Colonic mucosa (tissue), 4 donors: Measurements from ENCODE around the gene DUS2. TPM values are rescaled to one million over a fixed set of nuclear protein-coding genes. Genes with fewer than 3 reads are reported as not detected.

Experiments used
- DNase-seq: peaks from one replicate; pipeline ENCODE4 v3.0.0-alpha.2; 2020
- H3K27ac ChIP-seq: fragments of 200-600 bp; one replicate; pipeline ENCODE4 v1.8.0; 2021
- H3K27me3 ChIP-seq: fragments of 200-600 bp; one replicate; pipeline ENCODE4 v1.8.0; 2021
- H3K36me3 ChIP-seq: fragments of 200-600 bp; one replicate; pipeline ENCODE4 v1.8.0; 2021
- H3K4me1 ChIP-seq: fragments of 200-600 bp; one replicate; pipeline ENCODE4 v1.8.0; 2021; ENCODE audit warnings: mild to moderate bottlenecking
- H3K4me3 ChIP-seq: fragments of 200-600 bp; one replicate; pipeline ENCODE4 v1.8.0; 2021
- H3K9ac ChIP-seq, 2 donors: one replicate each; pipeline ENCODE4 v1.7.0; 2013; ENCODE audit warnings: control low read depth in 2 of 2, low read depth in 2 of 2, low read length in 2 of 2
- H3K9me3 ChIP-seq: fragments of 200-600 bp; one replicate; pipeline ENCODE4 v1.8.0; 2021
- intact Hi-C: fragments of 100-400 bp; cut with DNase I; formaldehyde crosslinking; loops from one replicate; pipeline ENCODE4 v1.14.1; 2022
- total RNA-seq, 2 donors: library from RNA; stranded (reverse); fragmentation: NEBNext Ultra II Directional in 1 of 2; extraction: Animal tissue kit (Norgen Biotek cat#: 25700) in 1 of 2; gene quantifications; one replicate each; pipeline ENCODE4 v1.2.1, GENCODE V29; 2021
- TF ChIP-seq, protein P1 (sequence below): fragments of 200-600 bp; IDR thresholded peaks from one replicate; pipeline ENCODE4 v1.8.0; 2022; ENCODE audit warnings: antibody characterized with exemption, mild to moderate bottlenecking
- donor health status: healthy.
- donor health status: DM: no; HTN: no; CAD: no.
- donor health status: DM: no; HTN: no; CAD: no.

DUS2 gene
- total RNA-seq, 2 donors from 2014 or later: 13.1 to 24.6 TPM

DNA sequence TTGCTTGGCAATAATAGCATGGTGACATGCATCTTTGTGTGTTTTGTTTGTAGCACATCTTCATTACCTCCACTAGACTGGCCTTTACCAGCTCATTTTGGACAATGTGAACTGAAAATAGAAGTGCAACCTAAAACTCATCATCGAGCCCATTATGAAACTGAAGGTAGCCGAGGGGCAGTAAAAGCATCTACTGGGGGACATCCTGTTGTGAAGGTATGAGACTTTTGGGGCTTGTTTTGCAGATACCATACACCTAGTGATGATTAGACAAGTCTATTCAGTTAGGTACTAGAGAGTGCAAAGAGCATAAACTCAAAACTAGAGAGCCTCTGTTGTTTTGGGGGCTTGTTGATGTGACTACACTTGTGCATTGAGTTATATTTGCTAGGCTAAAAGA is 103.3 kb downstream of the DUS2 start:
- TF ChIP-seq, protein P1, sequence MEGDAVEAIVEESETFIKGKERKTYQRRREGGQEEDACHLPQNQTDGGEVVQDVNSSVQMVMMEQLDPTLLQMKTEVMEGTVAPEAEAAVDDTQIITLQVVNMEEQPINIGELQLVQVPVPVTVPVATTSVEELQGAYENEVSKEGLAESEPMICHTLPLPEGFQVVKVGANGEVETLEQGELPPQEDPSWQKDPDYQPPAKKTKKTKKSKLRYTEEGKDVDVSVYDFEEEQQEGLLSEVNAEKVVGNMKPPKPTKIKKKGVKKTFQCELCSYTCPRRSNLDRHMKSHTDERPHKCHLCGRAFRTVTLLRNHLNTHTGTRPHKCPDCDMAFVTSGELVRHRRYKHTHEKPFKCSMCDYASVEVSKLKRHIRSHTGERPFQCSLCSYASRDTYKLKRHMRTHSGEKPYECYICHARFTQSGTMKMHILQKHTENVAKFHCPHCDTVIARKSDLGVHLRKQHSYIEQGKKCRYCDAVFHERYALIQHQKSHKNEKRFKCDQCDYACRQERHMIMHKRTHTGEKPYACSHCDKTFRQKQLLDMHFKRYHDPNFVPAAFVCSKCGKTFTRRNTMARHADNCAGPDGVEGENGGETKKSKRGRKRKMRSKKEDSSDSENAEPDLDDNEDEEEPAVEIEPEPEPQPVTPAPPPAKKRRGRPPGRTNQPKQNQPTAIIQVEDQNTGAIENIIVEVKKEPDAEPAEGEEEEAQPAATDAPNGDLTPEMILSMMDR: no peak
- H3K27me3 ChIP-seq: no peaks in the 10 kb centered on the region
- no peaks in the 10 kb centered on the region for H3K9me3 ChIP-seq
- peak overlapping the region in 1 of 2 donors; percentile 12 for H3K9ac ChIP-seq
- H3K4me1 ChIP-seq: no peaks in the 10 kb centered on the region
- no peak overlapping the region for H3K4me3 ChIP-seq
- H3K36me3 ChIP-seq: no peaks in the 10 kb centered on the region
- H3K27ac ChIP-seq: no peak overlapping the region
- DNase-seq: no peak
- intact Hi-C loops: no loop called here

DNA sequence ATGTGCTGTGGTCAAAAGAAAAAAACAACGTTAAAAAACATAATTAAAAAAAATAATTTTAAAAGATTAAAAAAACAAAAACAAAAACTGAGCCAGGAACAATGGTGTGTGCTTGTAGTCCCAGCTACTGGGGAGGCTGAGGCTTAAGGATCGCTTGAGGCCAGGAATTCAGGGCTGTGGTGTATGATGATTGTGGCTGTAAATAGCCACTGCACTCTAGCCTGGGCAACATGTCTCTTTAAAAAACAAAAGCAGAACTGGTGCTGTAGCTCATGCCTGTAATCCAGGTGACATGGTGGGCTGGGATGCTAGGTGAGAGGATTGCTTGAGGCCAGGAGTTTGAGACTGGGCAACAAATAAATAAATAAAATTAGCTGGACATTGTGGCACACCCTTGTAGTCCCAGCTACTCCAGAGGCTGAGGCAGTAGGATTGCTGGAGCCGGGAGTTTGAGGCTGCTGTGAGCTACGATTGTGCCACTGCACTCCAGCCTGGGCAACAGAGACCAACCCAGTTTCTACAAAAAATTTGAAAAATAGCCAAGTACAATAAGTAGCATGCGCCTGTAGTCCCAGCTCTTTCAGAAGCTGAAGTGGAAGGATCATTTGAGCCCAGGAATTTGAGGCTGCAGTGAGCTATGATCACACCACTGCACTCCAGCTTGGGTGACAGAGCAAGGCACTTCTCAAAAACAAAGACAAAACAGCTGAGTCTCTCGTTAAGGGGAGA is 105.7 kb downstream of the DUS2 start:
- Histone ChIP-seq H3K4me1 (no peaks in the 10 kb centered on the region), H3K27ac (no peak overlapping the region), H3K9me3 (no peaks in the 10 kb centered on the region), H3K9ac (no peak overlapping the region), H3K27me3 (no peaks in the 10 kb centered on the region), H3K36me3 (no peaks in the 10 kb centered on the region), H3K4me3 (no peak overlapping the region)
- TF ChIP-seq, protein P1: no peak
- intact Hi-C loops: no loop called here
- no peak for DNase-seq

Other genes starting within 250 kb of the DUS2 start
- 10 to 100 TPM; 14.7 to 22.5 TPM for gene RANBP10, start 216.7 kb upstream of the DUS2 start, total RNA-seq
- under 1 TPM; 0.13 to 0.30 TPM for gene TSNAXIP1, start 216.4 kb upstream of the DUS2 start, total RNA-seq
- 10 to 100 TPM; 22.0 to 33.2 TPM for gene THAP11, start 181.0 kb upstream of the DUS2 start, total RNA-seq
- 100 to 1,000 TPM in 1 of 2 donors, 10 to 100 TPM in 1; 58.3 to 108 TPM for gene NUTF2, start 176.4 kb upstream of the DUS2 start, total RNA-seq
- 10 to 100 TPM; 25.6 to 38.9 TPM for gene CENPT, start 175.6 kb upstream of the DUS2 start, total RNA-seq
- 10 to 100 TPM; 58.6 to 96.5 TPM for gene EDC4, start 150.2 kb upstream of the DUS2 start, total RNA-seq
- under 1 TPM; 0.93 to 0.96 TPM for gene NRN1L, start 138.4 kb upstream of the DUS2 start, total RNA-seq
- gene PSKH1, start 130.0 kb upstream of the DUS2 start, total RNA-seq: 10 to 100 TPM; 24.5 to 34.7 TPM
- 1 to 10 TPM in 1 of 2 donors, under 1 TPM in 1; 0.64 to 2.2 TPM for gene CTRL, start 91.4 kb upstream of the DUS2 start, total RNA-seq
- 100 to 1,000 TPM; 120 to 124 TPM for gene PSMB10, start 86.4 kb upstream of the DUS2 start, total RNA-seq
- gene LCAT, start 79.2 kb upstream of the DUS2 start, total RNA-seq: 1 to 10 TPM; 3.4 to 3.6 TPM
- gene SLC12A4, start 54.6 kb upstream of the DUS2 start, total RNA-seq: 10 to 100 TPM in 1 of 2 donors, 1 to 10 TPM in 1; 8.7 to 17.0 TPM
- gene DPEP3, start 42.8 kb upstream of the DUS2 start, total RNA-seq: not detected
- gene DPEP2, start 23.8 kb upstream of the DUS2 start, total RNA-seq: under 1 TPM; 0.88 to 0.96 TPM
- not detected for gene DPEP2NB, start 7.4 kb upstream of the DUS2 start, total RNA-seq
- gene DDX28, start 52 bp upstream of the DUS2 start, total RNA-seq: 10 to 100 TPM in 1 of 2 donors, 1 to 10 TPM in 1; 6.8 to 10.7 TPM
- 10 to 100 TPM; 22.5 to 29.3 TPM for gene NFATC3, start 62.1 kb downstream of the DUS2 start, total RNA-seq
- 100 to 1,000 TPM in 1 of 2 donors, 10 to 100 TPM in 1; 76.6 to 119 TPM for gene ESRP2, start 212.8 kb downstream of the DUS2 start, total RNA-seq
- 10 to 100 TPM; 11.6 to 13.9 TPM for gene PLA2G15, start 222.1 kb downstream of the DUS2 start, total RNA-seq
- gene SLC7A6, start 241.2 kb downstream of the DUS2 start, total RNA-seq: 10 to 100 TPM; 22.0 to 42.2 TPM